ENCODE measurements around the gene PLTP. TPM values are rescaled to one million over a fixed set of nuclear protein-coding genes. Genes with fewer than 3 reads are reported as not detected.

Gene PLTP
- total RNA-seq, 1 donor from 2014 or later: 29.6 TPM

DNA sequence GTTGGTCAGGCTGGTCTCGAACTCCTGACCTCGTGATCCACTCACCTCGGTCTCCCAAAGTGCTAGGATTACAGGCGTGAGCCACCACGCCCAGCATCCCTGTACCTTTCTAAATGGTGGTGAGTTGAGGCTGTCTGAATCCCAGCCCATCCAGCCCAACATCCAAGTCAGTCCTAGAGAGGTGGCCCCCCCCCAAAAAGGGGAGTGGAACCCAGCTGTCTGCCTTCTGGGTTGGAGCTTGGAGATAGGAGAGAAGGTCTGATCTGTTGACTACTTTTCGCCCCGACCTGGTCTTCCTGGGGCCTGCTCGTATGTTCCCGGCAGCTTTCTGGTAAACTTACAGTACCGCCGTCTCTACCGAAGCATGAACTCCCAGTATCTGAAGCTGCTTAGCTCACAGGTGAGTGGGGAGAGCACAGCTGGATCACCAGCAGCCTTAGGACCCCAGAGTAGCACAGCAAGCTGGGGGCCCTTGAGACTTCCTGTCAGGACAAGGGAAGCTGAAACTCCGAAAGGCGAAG, 15.3 kb downstream of the PLTP start:
- TF ChIP-seq, protein P1, sequence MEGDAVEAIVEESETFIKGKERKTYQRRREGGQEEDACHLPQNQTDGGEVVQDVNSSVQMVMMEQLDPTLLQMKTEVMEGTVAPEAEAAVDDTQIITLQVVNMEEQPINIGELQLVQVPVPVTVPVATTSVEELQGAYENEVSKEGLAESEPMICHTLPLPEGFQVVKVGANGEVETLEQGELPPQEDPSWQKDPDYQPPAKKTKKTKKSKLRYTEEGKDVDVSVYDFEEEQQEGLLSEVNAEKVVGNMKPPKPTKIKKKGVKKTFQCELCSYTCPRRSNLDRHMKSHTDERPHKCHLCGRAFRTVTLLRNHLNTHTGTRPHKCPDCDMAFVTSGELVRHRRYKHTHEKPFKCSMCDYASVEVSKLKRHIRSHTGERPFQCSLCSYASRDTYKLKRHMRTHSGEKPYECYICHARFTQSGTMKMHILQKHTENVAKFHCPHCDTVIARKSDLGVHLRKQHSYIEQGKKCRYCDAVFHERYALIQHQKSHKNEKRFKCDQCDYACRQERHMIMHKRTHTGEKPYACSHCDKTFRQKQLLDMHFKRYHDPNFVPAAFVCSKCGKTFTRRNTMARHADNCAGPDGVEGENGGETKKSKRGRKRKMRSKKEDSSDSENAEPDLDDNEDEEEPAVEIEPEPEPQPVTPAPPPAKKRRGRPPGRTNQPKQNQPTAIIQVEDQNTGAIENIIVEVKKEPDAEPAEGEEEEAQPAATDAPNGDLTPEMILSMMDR (IDR thresholded peaks at IDR 0.05; ENCODE audit: unreplicated experiment): no peak
- no peaks in the 10 kb centered on the region for H3K27me3 Mint-ChIP-seq
- peaks cover 7% of the 10 kb centered on the region for H3K36me3 Mint-ChIP-seq (ENCODE audit: insufficient read depth)
- H3K9me3 Mint-ChIP-seq (ENCODE audit: low read depth): no peaks in the 10 kb centered on the region
- no peak overlapping the region for H3K27ac Mint-ChIP-seq
- DNase-seq (ENCODE audit: low spot score, unreplicated experiment): no peak
- peaks cover 5% of the 10 kb centered on the region for H3K4me1 Mint-ChIP-seq (ENCODE audit: low read depth)
- no peak overlapping the region for H3K4me3 Mint-ChIP-seq (ENCODE audit: low read depth)

DNA sequence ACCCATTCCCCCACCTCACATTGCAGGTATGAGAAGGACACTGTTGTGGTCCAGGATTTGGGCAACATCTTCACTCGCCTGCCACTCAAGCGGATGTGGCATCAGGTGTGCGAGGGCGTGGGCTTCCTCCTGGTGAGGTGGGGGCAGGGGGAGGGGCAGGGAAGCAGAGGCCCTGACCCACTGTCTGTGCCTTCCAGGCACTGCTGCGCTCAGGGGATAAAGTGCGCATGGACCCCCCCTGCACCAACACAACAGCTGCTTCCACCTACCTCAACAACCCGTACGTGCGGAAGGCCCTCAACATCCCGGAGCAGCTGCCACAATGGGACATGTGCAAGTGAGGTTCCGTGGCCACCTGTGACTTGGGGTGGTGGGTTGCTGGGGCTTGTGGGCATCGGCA, 17.2 kb downstream of the PLTP start:
- peaks cover 7% of the 10 kb centered on the region for H3K4me1 Mint-ChIP-seq (ENCODE audit: low read depth)
- H3K9me3 Mint-ChIP-seq (ENCODE audit: low read depth): no peaks in the 10 kb centered on the region
- H3K27ac Mint-ChIP-seq: no peak overlapping the region
- H3K36me3 Mint-ChIP-seq (ENCODE audit: insufficient read depth): peaks cover 7% of the 10 kb centered on the region
- no peak overlapping the region for H3K4me3 Mint-ChIP-seq (ENCODE audit: low read depth)
- TF ChIP-seq, protein P1 (IDR thresholded peaks at IDR 0.05; ENCODE audit: unreplicated experiment): no peak
- H3K27me3 Mint-ChIP-seq: no peaks in the 10 kb centered on the region
- no peak for DNase-seq (ENCODE audit: low spot score, unreplicated experiment)

DNA sequence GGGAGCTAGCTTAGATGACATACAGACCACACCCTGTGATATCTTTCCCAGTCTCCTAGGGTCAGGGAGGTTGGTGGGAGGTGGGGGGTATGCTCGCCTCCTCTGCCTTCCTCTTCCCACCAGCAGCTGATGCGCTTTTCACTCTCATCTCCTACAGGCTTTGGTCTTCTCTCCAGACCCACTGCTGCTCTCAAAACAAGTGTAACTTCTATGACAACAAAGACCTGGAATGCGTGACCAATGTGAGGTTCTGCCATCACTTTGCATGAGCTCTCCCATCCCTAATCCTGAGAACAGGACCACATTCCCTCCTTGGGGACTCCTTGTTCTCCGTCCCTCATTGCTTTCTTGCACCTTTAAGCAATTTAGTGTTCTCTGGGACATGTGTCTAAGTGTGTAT, 18.1 kb downstream of the PLTP start:
- no peaks in the 10 kb centered on the region for H3K27me3 Mint-ChIP-seq
- no peak overlapping the region for H3K4me3 Mint-ChIP-seq (ENCODE audit: low read depth)
- H3K27ac Mint-ChIP-seq: no peak overlapping the region
- H3K4me1 Mint-ChIP-seq (ENCODE audit: low read depth): peaks cover 7% of the 10 kb centered on the region
- H3K9me3 Mint-ChIP-seq (ENCODE audit: low read depth): no peaks in the 10 kb centered on the region
- TF ChIP-seq, protein P1 (IDR thresholded peaks at IDR 0.05; ENCODE audit: unreplicated experiment): no peak
- peaks cover 7% of the 10 kb centered on the region for H3K36me3 Mint-ChIP-seq (ENCODE audit: insufficient read depth)
- no peak for DNase-seq (ENCODE audit: low spot score, unreplicated experiment)

DNA sequence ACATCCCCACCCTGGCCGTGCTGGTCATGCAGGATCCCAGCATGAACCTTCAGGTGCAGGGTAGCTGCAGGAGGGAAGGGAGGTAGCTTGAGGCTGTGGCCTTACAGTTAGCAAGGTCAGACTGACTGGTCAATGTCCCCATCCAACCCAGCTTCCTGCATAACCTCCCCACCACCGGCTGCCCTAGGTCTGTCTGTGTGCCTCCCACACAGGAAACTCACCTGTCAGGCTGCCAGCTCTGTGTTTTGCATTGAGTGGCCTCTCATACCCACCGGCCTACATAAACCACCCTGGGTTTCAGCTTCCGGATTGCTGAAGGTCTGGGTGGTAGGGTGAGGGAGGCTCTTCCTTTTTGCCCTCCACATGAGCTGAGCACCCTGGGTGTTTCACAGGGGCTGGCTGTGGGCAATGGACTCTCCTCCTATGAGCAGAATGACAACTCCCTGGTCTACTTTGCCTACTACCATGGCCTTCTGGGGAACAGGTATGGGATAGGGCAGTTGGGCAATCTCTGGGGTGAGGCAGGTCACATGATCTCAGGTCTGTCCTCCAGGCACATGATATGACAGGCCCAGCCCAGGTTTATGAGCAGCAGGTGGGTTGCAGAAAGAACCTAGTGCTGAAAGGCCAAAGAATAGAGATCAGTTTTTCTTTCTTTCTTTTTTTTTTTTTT, 19.0 kb downstream of the PLTP start:
- Mint-ChIP-seq H3K4me1 (ENCODE audit: low read depth) (peaks cover 7% of the 10 kb centered on the region), H3K27me3 (no peaks in the 10 kb centered on the region), H3K9me3 (ENCODE audit: low read depth) (no peaks in the 10 kb centered on the region), H3K4me3 (ENCODE audit: low read depth) (peak overlapping the region; percentile 86), H3K36me3 (ENCODE audit: insufficient read depth) (peaks cover 7% of the 10 kb centered on the region), H3K27ac (peak overlapping the region; percentile 46)
- no peak for DNase-seq (ENCODE audit: low spot score, unreplicated experiment)
- TF ChIP-seq, protein P1 (IDR thresholded peaks at IDR 0.05; ENCODE audit: unreplicated experiment): no peak

DNA sequence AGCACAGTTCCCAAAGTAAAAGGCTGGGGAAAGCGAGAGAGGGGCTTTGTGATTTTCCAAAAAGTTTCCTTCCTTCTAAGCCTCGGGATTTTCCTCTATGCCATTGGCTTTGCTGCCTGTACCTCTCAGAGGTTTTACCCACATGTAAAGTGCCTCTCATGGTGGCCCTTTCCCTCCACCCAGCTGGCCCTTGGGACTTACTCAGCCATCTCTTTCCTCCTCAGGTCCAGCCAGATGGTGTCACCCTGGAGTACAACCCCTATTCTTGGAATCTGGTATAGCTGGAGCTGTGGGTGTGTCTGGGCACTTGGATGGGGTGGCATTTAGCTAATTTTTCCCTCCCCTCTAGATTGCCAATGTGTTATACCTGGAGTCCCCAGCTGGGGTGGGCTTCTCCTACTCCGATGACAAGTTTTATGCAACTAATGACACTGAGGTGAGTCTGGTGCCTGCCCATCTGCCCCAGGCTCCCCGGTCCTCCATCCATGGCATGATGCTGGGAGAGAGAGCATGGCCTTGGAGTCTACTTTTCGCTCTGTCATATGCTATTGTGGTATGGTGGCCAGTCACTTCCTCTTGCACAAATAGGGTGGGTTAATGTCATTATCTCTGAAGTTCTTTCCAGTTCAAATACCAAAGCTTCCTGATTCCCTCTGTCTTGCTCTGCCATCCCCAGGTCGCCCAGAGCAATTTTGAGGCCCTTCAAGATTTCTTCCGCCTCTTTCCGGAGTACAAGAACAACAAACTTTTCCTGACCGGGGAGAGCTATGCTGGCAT, 19.7 kb downstream of the PLTP start:
- Mint-ChIP-seq H3K27ac (peak overlapping the region; percentile 69), H3K9me3 (ENCODE audit: low read depth) (no peaks in the 10 kb centered on the region), H3K4me3 (ENCODE audit: low read depth) (peak overlapping the region; percentile 86), H3K4me1 (ENCODE audit: low read depth) (peaks cover 7% of the 10 kb centered on the region), H3K27me3 (no peaks in the 10 kb centered on the region), H3K36me3 (ENCODE audit: insufficient read depth) (peaks cover 7% of the 10 kb centered on the region)
- DNase-seq (ENCODE audit: low spot score, unreplicated experiment): no peak
- TF ChIP-seq, protein P1 (IDR thresholded peaks at IDR 0.05; ENCODE audit: unreplicated experiment): no peak

Measured in progenitor cell of endocrine pancreas (in vitro differentiated cells).